ENCODE measurements around the gene HIPK4. TPM values are rescaled to one million over a fixed set of nuclear protein-coding genes. Genes with fewer than 3 reads are reported as not detected.
"Not testable (repeated sequence)": the region's sequence is repeated elsewhere in the genome, so short reads cannot be mapped to it uniquely, and the experiment has no call there.

Gene HIPK4, protein sequence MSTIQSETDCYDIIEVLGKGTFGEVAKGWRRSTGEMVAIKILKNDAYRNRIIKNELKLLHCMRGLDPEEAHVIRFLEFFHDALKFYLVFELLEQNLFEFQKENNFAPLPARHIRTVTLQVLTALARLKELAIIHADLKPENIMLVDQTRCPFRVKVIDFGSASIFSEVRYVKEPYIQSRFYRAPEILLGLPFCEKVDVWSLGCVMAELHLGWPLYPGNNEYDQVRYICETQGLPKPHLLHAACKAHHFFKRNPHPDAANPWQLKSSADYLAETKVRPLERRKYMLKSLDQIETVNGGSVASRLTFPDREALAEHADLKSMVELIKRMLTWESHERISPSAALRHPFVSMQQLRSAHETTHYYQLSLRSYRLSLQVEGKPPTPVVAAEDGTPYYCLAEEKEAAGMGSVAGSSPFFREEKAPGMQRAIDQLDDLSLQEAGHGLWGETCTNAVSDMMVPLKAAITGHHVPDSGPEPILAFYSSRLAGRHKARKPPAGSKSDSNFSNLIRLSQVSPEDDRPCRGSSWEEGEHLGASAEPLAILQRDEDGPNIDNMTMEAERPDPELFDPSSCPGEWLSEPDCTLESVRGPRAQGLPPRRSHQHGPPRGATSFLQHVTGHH
- total RNA-seq: 0.07 TPM in 1 of 2 replicates, not detected in the other

- intact Hi-C loops (cut with micrococcal nuclease): no loop called here
Measured at GRCh38 chr19:40390084-40390742, at the start of gene HIPK4. Gene HIPK4 (minus strand): TSS chr19:40390181. CDS start chr19:40389902, 279 bp downstream.

DNA sequence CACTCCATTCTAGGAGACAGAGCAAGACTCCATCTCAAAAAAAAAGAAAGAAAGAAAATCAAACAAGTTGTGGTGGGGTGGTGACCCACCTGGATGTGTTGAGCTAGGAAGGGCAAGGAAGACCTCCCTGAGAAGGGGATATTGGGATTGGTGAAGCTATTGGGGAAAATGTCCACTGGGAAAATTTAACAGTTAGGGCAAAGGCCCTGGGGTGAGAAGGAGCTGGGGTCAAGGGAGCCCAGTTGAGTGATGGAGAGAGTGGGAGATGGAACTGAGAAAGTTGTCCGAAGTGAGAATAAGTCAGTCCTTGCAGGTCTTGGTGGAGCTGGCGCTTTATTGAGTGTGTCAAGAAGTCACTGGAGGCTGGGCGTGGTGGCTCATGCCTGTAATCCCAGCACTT, 48.3 kb upstream of the HIPK4 start:
- intact Hi-C loops (cut with micrococcal nuclease): no loop called here

DNA sequence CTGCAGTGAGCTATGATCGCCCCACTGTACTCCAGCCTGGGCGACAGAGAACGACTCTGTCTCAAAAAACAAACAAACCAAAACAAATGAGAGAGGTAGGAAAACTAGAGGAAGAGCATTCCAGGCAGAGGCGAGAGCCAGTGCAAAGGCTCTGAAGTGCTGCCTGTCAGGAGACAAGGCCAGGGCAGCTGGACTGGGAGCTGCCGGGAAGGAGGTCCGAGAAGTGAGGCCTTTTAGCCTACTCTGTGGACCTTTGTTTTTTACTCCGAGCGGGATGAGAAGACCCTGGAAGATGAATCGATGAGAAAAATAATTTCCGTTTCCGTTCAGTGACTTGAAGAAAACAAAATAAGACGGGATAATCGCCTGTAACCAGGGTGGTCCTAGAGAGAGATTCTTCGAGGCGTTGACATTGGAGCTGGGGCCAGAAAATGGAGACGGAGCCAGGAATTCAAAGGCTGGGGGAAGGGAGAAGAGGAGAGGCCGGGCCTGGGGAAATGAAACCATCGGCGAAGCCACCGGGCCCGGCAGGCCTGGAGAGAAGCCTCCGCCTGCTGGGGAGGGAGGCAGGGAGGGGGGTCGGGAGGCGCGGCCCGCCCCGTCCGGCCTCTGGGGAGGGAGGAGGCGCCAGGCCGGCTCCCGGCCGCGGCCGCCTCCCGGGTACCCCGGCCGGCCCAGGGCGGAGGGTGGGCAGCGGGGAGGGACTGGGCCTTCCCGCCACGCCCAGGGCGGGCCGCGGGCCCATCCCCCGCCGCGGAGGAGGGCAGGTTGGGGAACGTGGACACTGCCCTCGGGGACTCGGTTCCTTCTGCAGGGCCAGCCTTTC, 43.6 kb upstream of the HIPK4 start:
- intact Hi-C loops (cut with micrococcal nuclease): loop anchor here (1.0 kb wide), 2 partner anchors 8 to 10 kb away; partner anchors contain the start of gene SERTAD1

DNA sequence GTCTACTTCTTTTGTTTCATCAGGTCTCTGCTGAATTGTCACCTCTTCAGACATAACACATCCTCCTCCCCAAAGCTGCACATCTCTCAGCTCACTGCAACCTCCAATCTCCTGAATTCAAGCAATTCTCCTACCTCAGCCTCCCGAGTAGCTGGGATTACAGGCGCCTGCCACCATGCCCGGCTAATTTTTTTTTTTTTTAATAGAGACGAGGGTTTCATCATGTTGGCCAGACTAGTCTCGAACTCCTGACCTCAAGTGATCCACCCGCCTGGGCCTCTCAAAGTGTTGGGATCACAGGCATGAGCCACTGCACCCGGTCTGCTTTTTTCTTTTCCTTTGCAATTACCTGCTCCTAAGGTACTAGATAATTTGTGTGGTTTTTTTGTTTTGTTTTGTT, 42.8 kb upstream of the HIPK4 start:
- intact Hi-C loops (cut with micrococcal nuclease): loop anchor here (1.0 kb wide), 2 partner anchors 7 to 11 kb away; partner anchors contain the start of gene SERTAD1

DNA sequence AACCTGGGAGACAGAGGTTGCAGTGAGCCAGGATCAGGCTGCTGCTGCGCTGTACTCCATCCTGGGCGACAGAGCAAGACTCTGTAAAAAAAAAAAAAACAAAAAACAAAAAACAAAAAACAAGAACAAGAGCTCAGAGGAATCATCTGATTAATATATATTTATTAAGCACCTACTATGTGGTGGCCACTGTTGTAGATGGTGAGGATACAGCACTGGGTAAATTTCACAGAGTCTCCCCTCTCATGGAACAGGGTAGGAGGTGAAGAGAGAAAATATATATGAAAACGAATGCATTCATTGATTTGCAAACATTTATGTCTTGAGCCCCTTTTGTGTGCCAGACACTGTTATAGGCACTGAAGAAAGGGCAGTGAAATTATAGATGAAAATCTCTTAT, 41.7 kb upstream of the HIPK4 start:
- intact Hi-C loops (cut with micrococcal nuclease): no loop called here

GRCh38 chr19:40430242-40430641, 40.3 kb upstream of the HIPK4 start:
- intact Hi-C loops (cut with micrococcal nuclease): not testable (repeated sequence)

- intact Hi-C loops (cut with micrococcal nuclease): loop anchor here (10.0 kb wide), 3 partner anchors 583 to 1437 kb away; partner anchors contain the start of genes FBL and RPS19
Measured at GRCh38 chr19:40428197-40428596, 38.2 kb upstream of the HIPK4 start.

GRCh38 chr19:40425450-40426287, 35.7 kb upstream of the HIPK4 start, which contains the start of gene SERTAD1:
Gene SERTAD1 (minus strand): TSS chr19:40425992. CDS start chr19:40423546, 2,446 bp downstream.
- intact Hi-C loops (cut with micrococcal nuclease): loop anchor here (1.0 to 10.0 kb wide), 12 partner anchors 8 to 1439 kb away; partner anchors contain the start of genes AKT2, BLVRB, C19orf47 and FBL

DNA sequence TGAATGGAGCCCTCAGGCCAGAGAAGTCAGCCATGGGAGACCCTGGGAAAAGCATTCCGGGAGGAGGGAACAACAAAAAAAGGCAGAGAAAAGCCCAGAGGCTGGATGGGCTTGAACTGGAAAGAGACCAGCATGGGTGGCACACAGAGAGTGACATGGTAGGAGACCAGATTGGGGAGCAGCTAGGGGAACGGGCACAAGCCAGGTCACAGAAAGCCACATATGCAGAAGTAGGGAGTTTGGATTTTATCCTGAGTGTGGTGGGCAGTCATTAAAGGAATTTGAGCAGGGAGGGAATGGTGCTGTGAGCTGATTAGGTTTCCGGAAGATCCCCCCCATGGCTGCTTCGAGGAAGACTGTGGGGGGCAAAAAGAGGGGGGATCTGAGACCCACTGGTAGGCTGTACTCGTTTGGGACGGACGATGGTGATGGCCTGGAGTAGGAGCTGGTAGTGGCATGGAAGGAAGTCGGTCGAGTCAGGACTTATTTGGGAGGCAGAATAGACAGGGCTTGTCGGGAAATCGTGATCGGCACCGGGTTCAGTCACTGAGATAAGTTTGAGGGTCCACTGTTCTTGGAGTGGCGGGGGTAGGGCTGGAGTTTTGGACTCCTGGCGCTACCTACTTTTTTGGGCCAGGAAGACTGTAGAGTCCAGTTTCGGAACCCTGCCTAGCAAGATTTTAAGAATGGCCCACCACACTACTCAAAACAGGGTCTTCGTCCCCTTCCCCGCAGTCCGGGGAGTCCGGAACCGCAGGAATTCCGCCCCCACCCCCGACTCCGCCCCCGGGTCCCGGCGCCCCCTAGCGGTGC, 34.9 kb upstream of the HIPK4 start:
- intact Hi-C loops (cut with micrococcal nuclease): loop anchor here (1.0 to 10.0 kb wide), 8 partner anchors 8 to 1440 kb away; partner anchors contain the start of genes AKT2, C19orf47, FBL and PLD3

- intact Hi-C loops (cut with micrococcal nuclease): loop anchor here (2.0 to 10.0 kb wide), 4 partner anchors 181 to 1441 kb away; partner anchors contain the start of genes FBL and RPS19
Measured at GRCh38 chr19:40423938-40424337, 34.0 kb upstream of the HIPK4 start.

DNA sequence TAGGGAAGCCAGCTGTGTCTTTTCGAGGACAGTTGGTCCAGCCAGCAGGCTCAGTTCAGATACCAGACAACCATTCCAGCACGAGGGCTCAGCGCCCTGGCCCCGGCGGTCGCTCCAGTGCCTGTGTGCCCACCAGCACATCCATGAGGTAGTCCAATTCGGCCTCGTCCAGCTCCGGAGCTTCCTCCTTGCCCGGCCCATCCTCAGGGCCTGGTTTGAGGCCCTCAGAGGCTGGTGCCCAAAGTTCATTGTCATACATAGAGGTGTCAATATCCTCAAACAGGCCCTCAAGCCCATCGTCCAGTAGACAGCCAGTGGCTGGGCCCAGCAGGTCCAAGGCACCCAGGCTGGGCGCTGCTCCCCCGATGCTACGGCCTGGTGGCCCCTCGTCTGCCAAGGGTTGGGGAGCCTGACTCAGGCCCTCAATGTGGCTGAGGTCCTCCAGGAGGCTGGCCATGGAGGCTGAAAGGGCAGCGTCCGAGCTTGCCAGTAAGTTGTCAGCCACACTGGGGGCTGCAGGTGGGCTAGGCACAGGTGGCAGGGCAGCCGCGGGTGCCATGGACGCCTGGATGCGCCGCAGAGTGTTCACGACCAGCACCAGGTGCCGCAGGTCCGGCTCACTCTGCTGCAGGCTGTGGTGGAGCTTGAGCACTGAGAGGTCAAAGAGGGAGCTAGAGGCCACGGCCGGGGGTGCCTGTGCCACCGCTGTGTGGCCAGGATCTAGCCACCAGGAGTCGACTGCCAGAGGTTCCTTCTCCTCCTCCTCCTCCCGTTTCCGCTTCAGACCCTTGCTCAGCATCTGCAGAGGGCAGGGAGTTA, 33.0 kb upstream of the HIPK4 start:
- intact Hi-C loops (cut with micrococcal nuclease): loop anchor here (10.0 kb wide), 3 partner anchors 578 to 1442 kb away; partner anchors contain the start of genes FBL and RPS19

GRCh38 chr19:40421993-40422747, 32.2 kb upstream of the HIPK4 start:
- intact Hi-C loops (cut with micrococcal nuclease): loop anchor here (1.0 to 10.0 kb wide), 7 partner anchors 18 to 1443 kb away; partner anchors contain the start of genes BLVRB, FBL and RPS19

- intact Hi-C loops (cut with micrococcal nuclease): loop anchor here (1.0 to 10.0 kb wide), 7 partner anchors 17 to 1444 kb away; partner anchors contain the start of genes BLVRB, FBL and RPS19
Measured at GRCh38 chr19:40420766-40421765, 31.1 kb upstream of the HIPK4 start.

GRCh38 chr19:40420451-40420765, 30.4 kb upstream of the HIPK4 start:
- intact Hi-C loops (cut with micrococcal nuclease): loop anchor here (2.0 to 10.0 kb wide), 4 partner anchors 108 to 1444 kb away; partner anchors contain the start of genes FBL and RPS19

- intact Hi-C loops (cut with micrococcal nuclease): loop anchor here (2.0 to 10.0 kb wide), 4 partner anchors 109 to 1445 kb away; partner anchors contain the start of genes FBL and RPS19
Measured at GRCh38 chr19:40419780-40420179, 29.8 kb upstream of the HIPK4 start.
